HepG2 (cell line): ENCODE data around the gene ZNF541. TPM values are rescaled to one million over a fixed set of nuclear protein-coding genes. Genes with fewer than 3 reads are reported as not detected.

Experiments used
- FOXA3 ChIP-seq: IDR thresholded peaks from 2 replicates; pipeline ENCODE4 v1.6.1; 2016; ENCODE audit warnings: missing genetic modification reagents, missing compliant biosample characterization
- IRF2 ChIP-seq: IDR thresholded peaks from 2 replicates; pipeline ENCODE4 v1.6.1; 2018; ENCODE audit warnings: missing genetic modification reagents, missing compliant biosample characterization
- LRRFIP1 ChIP-seq: sonication (generic); formaldehyde crosslinking; conservative IDR thresholded peaks from 2 replicates; pipeline ENCODE4 v1.4.0; 2020; ENCODE audit warnings: missing genetic modification reagents
- MIER2 ChIP-seq: IDR thresholded peaks from 2 replicates; pipeline ENCODE4 v1.6.1; 2016; ENCODE audit warnings: missing biosample characterization, missing genetic modification reagents
- MXD4 ChIP-seq: IDR thresholded peaks from 2 replicates; pipeline ENCODE4 v1.6.1; 2016; ENCODE audit warnings: mild to moderate bottlenecking, missing biosample characterization, missing genetic modification reagents
- THYN1 ChIP-seq: sonication (generic); formaldehyde crosslinking; IDR thresholded peaks from 2 replicates; pipeline ENCODE4 v1.8.1; 2023; ENCODE audit warnings: low read depth, mild to moderate bottlenecking, moderate library complexity, missing genetic modification reagents, borderline replicate concordance
- ZNF331 ChIP-seq: sonication (generic); formaldehyde crosslinking; IDR thresholded peaks from 2 replicates; pipeline ENCODE4 v1.4.0; 2020; ENCODE audit warnings: missing genetic modification reagents
- ZNF496 ChIP-seq: sonication (generic); formaldehyde crosslinking; IDR thresholded peaks from 2 replicates; pipeline ENCODE4 v1.8.1; 2023; ENCODE audit warnings: mild to moderate bottlenecking, moderate library complexity, missing genetic modification reagents; ENCODE audit not compliant: insufficient replicate concordance
- polyA plus RNA-seq, 8 experiments: library from polyadenylated mRNA; depleted of rRNA in 3 of 8; stranded (reverse) in 7 of 8; unstranded in 1 of 8; fragments of >200 nt; fragmentation: Illumina TruSeq in 4 of 8; extraction: Trizol in 4 of 8; gene quantifications; 2 replicates each; pipeline versions ENCODE4 v1.2.1 to v1.2.3, GENCODE V29; 2011 to 2016; ENCODE audit warnings: low read depth in 4 of 8, missing spikeins in 1 of 8, mixed read lengths in 1 of 8; ENCODE audit not compliant: insufficient read depth in 1 of 8
- total RNA-seq, 5 experiments: library from RNA; depleted of rRNA; stranded (reverse); fragments of >200 nt; fragmentation: Illumina TruSeq; extraction: Trizol; gene quantifications; 2 replicates each; pipeline ENCODE4 v1.2.3, GENCODE V29; 2016; ENCODE audit warnings: low read depth in 1 of 5
- TF ChIP-seq, protein P1 (sequence below): sonication (generic); formaldehyde crosslinking; IDR thresholded peaks from 2 replicates; pipeline ENCODE4 v1.4.0; 2020; ENCODE audit warnings: missing genetic modification reagents
- TF ChIP-seq, protein P2 (sequence below): sonication (generic); formaldehyde crosslinking; IDR thresholded peaks from 2 replicates; pipeline ENCODE4 v1.5.1; 2020; ENCODE audit warnings: missing genetic modification reagents, mild to moderate bottlenecking, borderline replicate concordance
- TF ChIP-seq, protein P3 (sequence below): sonication (generic); formaldehyde crosslinking; IDR thresholded peaks from 2 replicates; pipeline ENCODE4 v1.8.0; 2022; ENCODE audit warnings: mild to moderate bottlenecking, missing genetic modification reagents, moderate library complexity

ZNF541 gene
- total and polyA plus RNA-seq, 2 of the 13 experiments (the other 11 are each of a cell fraction or from before 2014, with no cell fraction given) = 0.03 to 0.04 TPM

DNA sequence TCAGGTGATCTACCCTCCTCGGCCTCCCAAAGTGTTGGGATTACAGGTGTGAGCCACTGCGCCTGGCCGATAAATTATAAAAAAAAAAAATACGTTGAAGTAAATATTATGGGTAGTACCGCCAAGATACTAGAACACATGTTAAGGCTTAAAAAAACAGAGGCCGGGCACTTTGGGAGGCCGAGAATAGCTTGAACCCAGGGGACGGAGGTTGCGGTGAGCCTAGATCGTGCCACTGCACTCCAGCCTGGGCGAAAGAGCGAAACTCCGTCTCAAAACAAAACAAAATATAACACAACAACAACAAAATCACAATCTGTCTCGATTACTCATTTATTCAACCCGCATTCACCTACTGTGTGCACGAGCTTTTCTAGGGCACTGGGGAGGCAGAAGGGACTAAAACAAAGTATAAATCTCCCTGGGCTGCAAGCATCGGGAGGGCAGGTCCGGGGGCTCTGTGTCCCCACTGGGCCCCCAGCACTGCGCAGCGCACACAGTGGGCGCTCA, 34.7 kb upstream of the ZNF541 start (continued):
- TF ChIP-seq, protein P1, sequence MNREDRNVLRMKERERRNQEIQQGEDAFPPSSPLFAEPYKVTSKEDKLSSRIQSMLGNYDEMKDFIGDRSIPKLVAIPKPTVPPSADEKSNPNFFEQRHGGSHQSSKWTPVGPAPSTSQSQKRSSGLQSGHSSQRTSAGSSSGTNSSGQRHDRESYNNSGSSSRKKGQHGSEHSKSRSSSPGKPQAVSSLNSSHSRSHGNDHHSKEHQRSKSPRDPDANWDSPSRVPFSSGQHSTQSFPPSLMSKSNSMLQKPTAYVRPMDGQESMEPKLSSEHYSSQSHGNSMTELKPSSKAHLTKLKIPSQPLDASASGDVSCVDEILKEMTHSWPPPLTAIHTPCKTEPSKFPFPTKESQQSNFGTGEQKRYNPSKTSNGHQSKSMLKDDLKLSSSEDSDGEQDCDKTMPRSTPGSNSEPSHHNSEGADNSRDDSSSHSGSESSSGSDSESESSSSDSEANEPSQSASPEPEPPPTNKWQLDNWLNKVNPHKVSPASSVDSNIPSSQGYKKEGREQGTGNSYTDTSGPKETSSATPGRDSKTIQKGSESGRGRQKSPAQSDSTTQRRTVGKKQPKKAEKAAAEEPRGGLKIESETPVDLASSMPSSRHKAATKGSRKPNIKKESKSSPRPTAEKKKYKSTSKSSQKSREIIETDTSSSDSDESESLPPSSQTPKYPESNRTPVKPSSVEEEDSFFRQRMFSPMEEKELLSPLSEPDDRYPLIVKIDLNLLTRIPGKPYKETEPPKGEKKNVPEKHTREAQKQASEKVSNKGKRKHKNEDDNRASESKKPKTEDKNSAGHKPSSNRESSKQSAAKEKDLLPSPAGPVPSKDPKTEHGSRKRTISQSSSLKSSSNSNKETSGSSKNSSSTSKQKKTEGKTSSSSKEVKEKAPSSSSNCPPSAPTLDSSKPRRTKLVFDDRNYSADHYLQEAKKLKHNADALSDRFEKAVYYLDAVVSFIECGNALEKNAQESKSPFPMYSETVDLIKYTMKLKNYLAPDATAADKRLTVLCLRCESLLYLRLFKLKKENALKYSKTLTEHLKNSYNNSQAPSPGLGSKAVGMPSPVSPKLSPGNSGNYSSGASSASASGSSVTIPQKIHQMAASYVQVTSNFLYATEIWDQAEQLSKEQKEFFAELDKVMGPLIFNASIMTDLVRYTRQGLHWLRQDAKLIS (CRISPR knock-in tag) = no peak
- no peak for TF ChIP-seq LRRFIP1 (CRISPR knock-in tag)
- TF ChIP-seq, protein P2, sequence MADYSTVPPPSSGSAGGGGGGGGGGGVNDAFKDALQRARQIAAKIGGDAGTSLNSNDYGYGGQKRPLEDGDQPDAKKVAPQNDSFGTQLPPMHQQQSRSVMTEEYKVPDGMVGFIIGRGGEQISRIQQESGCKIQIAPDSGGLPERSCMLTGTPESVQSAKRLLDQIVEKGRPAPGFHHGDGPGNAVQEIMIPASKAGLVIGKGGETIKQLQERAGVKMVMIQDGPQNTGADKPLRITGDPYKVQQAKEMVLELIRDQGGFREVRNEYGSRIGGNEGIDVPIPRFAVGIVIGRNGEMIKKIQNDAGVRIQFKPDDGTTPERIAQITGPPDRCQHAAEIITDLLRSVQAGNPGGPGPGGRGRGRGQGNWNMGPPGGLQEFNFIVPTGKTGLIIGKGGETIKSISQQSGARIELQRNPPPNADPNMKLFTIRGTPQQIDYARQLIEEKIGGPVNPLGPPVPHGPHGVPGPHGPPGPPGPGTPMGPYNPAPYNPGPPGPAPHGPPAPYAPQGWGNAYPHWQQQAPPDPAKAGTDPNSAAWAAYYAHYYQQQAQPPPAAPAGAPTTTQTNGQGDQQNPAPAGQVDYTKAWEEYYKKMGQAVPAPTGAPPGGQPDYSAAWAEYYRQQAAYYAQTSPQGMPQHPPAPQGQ (CRISPR knock-in tag) = no peak
- TF ChIP-seq MIER2 (CRISPR knock-in tag) = no peak
- TF ChIP-seq ZNF496 (CRISPR knock-in tag) = no peak
- no peak for TF ChIP-seq THYN1
- TF ChIP-seq ZNF331 (CRISPR knock-in tag) = no peak
- no peak for TF ChIP-seq IRF2 (CRISPR knock-in tag)
- no peak for TF ChIP-seq MXD4
- no peak for TF ChIP-seq FOXA3 (CRISPR knock-in tag)
- TF ChIP-seq, protein P3, sequence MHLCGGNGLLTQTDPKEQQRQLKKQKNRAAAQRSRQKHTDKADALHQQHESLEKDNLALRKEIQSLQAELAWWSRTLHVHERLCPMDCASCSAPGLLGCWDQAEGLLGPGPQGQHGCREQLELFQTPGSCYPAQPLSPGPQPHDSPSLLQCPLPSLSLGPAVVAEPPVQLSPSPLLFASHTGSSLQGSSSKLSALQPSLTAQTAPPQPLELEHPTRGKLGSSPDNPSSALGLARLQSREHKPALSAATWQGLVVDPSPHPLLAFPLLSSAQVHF (CRISPR knock-in tag) = no peak
- TF ChIP-seq, all 625 proteins: peak for 11
